NOMO-1 treated with DMSO at 0.1 percent for 48 hours (cell line): ENCODE results near the gene LIPC.

Experiments used
- DNase-seq: peaks from one replicate; lab custom pipeline; 2025; ENCODE audit not compliant: unreplicated experiment; lab: John Stamatoyannopoulos, UW

The LIPC gene

DNA sequence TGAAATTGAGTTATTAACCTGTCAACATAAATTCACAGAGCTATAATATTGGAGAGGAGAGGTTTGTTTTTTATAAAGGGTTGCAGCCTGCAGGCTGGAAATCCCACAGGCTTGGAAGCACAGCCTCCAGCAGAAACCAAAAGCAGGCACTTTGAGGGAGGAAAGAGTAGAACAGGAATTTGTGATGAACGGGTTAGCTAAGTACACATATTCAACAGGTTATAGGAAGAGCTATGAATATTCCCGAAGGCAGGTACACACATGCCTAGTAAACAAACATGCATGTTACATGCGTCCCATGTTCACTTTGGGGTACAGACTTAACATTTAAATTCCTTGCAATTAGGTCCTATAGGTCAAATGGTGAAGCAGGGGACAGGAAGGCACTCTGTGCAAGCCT lies 25.9 kb upstream of the LIPC start:
- DNase-seq, result no peak

DNA sequence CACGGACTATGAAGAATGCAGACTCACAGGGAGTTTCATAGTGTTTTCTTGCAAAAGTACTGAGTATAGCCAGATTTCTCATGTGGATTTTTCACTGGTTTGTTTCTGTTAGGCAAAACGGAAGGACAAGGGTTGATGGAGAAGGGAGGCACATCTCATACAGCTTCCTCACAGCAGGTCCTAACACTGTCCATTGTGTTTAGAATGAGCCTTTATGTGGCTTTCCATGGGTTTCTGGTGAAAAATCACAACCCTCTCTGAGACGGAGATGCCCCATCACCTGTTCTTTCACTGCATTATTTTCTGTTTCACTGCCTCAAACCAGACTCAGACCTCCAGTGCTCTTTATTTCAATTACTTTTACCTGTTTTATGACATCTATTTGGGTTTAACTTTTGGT lies 25.0 kb upstream of the LIPC start:
- no peak for DNase-seq

DNA sequence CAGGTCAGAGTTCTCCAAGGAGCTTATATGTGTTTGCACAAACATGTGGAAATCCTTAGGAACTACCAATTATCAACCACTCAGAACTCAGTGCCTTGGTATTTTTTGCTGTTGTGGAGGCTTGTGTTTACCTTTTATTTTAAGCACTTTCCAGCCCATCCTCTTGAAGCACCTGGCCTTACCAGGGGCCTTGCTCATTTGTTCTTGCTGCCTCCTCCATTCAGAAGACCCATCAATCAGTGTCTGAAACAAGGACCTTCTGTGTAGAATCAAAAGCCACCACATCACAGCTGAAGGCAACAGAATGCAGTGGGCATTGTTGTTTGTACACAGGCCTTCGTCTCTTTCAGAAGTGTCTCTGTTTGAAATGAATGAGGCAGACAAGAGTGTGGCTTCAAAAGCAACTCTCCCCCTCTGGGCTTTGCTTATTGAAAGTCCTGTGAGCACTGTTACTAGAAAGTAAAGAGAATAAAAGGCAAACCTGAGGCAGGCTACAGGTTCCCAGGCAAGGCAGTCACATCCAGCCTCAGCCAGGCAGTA lies 24.5 kb upstream of the LIPC start:
- no peak for DNase-seq

DNA sequence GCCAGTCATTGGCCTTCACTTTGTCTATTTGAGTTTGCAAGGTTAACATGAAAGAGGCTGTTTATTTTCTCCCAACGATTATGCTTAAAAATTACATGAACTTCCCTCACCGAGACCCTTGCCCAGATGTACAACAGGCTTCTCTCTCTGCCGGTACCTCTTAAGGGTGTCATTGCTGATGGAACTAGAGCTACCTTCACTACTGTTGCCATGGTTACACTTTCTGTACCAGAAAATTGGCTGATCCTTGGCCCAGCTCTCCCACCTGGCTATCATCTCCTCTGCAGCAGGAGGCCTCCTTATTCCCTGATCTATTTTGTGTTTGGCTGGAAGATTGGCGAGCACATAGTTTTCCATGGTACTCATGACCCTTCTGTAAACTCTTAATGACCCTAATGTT lies 24.0 kb upstream of the LIPC start:
- DNase-seq, result no peak

DNA sequence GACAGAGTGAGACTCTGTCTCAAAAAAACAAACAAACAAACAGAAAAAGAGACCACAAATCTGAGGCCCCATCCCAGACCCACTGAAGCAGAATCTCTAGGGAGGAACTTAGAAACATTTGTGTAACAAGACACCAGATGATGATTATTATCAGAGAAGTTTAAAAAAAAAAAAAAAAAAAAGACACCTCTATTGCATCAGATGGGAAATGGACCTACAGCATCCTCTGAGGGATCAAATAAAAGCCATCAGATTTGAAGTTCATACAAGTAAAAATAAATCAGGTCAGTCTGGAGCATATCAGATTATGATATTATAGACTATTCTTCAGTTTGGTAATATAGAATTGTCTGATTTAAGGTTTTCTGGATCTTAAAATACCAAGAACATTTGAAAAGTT lies 21.9 kb upstream of the LIPC start:
- no peak for DNase-seq

DNA sequence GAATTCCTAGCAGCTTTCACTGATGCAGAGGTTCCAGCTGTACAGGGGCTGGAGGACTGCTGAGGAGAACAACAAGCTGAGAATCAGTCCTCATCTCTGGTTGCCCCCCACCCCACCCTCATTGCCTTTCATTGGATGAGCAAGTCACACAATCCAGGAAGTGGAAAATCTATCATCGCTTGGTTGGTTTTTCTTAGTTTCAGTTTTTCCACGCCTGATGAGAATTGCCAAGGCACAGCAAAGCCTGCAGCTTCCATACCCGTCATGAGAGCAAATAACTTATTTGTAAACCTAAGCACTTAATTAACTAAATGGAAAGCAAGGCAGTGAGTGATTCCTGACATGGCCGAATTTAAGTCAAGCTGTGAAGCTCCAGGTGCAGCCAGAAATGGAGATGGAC lies 21.4 kb upstream of the LIPC start:
- peak; percentile 13 for DNase-seq

DNA sequence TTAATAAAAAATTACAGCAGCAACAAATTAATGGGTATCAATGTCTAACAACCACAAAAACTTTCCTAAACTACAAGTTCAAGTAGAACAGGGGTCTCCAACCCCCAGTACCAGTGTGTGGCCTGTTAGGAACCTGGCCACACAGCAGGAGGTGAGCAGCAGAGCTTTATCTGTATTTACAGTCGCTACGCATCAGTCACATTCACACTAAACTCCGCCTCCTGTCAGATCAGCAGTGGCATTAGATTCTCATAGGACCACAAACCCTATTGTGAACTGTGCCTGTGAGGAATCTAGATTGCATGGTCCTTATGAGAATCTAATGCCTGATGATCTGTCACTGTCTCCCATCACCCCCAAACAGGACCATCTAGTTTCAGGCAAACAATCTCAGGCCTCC lies 18.5 kb upstream of the LIPC start:
- no peak for DNase-seq

DNA sequence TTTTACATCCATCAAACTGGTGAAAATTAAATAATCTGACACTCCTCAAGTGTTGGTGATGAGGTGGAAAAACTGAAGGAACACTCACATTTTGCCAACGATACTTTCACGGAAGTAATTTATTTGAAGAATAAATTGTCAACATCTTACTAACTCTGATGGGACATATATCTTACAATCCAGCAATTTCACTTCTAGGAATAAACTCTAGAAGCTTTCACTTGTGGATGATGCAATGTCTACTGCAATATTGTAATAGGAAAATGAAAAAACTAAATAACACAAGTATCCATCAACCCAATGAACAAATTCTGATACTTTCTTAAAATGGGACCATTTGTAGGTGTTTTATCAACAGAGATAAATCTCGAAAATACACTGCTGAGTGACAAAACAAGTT lies 16.2 kb upstream of the LIPC start:
- no peak for DNase-seq

DNA sequence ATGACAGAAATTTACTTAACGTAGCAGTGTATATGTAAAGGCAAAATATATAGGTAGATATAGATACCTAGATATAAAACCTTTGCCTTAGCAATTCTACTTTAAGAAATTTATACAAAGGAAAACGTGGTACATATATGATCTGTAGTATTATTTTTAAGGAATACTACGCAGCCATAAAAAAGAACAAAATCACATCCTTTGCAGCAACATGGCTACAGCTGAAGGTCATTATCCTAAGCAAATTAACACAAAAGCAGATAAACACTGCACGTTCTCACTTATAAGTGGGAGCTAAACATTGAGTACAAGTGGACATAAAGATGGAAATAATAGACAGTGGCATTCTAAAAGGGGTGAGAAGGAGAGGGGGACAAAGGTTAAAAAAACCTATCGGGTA lies 14.8 kb upstream of the LIPC start:
- no peak for DNase-seq

DNA sequence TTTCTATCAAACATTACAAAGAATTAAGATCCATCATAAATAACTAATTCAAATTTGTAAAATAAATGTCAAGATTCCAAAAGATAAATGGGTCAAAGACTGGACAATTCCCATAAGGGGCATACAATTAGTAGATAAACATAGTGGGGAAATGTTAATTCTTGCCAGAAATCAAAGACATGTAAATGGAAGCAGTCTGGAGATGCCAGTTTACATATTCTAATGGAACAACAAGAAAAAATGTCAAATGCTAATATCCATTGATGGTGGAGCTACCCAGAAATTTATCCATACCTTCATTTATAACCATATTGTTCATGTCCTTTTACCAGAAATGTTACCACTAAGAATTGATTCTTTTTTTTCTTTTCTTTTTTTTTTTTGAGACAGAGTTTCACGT lies 13.7 kb upstream of the LIPC start:
- DNase-seq, result no peak

DNA sequence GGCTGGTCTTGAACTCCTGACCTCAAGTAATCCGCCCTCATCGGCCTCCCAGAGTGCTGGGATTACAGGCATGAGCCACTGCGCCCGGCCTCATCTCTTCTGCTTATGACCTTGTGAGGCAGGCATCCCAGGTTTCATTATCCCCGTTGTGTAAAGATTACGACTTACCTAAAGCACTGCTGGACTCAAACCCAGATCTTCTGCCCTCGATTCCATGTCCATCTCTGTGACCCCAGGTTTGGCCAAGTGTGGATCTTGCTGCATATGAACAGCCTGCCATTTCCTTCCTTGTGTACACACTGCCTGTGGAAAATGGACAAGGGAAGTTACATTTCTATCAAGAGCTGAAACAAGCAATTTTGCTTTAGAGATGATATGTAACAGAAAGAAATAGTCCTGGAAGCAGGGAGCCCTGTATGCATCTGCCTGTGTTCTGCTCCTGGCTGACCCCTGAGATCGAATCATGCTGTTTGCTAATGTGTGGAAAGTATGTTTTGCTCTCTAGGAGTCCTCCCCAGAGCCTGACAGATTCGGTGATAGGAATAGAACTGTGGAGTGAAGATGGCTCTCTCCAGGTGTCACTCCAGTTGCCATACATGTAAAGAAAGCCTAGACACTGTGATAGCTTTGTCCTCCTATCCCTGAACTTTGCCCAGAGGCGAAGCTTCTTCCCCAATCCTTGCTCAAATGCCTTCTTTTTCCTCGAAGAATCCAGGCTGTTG lies 11.8 kb upstream of the LIPC start:
- no peak for DNase-seq

DNA sequence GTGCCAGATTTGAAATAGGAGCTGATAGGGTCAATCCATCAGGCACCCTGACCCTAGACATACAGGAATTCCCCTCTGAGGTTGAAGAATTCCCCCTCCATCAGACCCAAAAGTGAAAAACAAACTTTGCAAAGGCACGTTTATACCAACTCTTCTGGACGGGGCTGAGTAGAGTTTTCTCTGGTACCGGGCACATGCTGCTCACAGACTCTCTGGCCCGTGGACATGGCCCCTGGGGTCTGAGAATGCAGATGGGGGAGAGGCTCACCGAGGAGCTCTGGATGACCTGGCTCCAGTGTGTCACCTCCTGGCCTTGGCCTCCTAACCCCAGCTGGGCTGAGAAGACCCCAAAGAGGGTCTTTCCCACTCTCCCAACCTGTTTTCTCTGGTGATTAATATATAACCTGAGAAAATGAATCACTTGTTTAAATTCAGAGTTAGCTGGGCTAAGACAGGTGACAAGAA lies 11.2 kb upstream of the LIPC start:
- DNase-seq, result no peak

DNA sequence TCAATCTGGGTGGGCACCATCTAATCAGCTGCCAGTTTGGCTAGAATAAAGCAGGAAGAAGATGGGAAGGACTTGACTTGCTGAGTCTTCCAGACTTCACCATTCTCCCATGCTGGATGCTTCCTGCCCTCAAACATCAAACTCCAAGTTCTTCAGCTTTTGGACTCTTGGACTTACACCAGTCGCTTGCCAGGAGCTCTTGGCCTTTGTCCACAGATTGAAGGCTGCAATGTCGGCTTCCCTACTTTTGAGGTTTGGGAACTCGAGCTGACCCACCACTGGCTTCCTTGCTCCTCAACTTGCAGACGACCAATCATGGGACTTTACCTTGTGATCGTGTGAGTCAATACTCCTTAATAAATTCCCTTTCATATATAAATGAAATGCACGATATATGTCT lies 8.6 kb upstream of the LIPC start:
- no peak for DNase-seq

DNA sequence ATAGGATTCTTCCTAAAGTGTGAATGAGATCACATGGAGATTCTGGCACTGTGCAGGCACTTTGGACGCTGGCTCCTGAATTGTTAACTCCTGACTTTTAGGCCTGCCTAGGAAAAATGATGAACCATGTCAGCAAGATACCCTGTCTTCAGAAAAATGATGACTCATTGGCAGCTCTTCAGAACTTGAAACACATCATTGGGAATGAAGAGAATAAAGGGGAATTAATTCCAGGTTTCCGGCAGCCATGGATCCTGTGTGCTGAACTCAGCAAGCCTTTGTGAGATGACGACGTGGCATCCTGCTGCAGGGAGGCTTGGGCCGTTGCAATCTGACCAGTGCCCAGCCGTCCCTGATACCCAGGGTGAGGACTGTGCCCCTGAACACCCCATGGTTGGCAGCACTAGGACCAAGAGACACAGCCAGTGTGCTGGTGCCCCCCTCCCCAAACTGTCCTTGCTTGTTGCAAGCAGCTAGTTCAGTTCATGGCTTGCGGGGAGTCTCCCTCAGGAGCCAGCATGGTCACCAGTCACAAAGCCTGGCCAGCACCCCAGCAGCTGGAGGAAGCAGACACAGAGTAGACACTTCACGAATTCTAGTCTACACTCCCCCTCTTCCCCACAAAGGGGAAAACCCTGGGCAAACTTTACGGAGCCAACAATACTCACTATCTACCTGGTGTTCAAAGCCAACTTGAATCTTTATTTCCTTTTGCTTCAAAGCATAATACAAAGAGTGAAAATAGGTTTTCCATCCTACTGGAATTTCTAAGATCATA lies 7.8 kb upstream of the LIPC start:
- DNase-seq, result no peak

DNA sequence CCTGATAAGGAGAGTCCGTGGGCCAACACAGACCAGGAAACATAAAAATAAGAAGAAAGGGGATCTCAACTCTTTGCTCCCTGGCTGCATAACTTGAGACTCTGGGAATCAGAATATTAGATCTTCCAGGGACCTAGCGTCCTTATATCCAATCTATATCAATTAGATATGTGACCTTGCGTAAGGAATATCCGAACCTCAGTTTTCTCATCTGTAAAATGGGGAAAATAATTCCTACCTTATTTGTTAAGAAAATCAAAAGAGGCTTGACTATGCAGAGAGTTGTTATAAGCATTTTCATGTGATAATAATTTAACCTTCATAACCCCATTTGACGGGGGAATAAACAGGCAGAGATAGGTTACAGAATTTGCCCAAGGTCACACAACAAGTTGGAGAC lies 7.1 kb upstream of the LIPC start:
- no peak for DNase-seq

DNA sequence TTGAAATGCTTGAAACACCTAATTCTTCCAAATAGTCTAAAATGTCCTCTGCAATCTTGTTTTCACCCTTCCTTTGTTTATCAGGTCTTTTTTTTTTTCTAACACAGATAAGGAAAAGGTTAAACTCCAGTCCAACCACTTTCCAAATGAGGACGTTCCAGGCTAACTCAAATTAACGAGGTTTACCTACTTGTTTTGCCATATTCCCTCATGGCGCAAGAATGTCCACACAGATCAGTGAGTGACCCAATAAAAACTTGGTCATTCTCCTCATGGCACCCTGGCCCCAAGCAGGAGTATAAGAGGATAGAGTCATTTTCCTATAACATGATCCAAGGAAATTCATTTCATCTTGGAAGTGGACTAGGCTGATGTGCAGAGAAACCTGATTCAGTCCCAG lies 6.6 kb upstream of the LIPC start:
- DNase-seq, result no peak

DNA sequence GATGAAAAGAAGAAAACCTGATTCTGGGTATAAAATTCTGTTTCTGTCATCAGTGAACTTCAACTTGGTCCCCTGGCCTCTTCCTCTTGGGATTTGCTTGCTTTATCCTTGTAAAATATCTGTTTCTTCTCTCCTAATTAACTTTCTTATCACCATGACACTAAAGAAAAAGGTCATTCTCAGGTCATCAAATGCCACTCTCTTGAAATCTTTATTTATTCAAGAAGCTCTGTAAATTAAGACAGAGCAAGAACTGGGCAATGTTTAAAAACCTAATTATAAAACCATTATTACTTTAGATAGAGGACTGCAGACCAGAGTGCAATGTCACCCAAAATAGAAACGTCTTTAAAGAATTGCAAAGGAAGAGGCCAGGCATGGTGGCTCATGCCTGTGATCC lies 6.0 kb upstream of the LIPC start:
- DNase-seq, result no peak

DNA sequence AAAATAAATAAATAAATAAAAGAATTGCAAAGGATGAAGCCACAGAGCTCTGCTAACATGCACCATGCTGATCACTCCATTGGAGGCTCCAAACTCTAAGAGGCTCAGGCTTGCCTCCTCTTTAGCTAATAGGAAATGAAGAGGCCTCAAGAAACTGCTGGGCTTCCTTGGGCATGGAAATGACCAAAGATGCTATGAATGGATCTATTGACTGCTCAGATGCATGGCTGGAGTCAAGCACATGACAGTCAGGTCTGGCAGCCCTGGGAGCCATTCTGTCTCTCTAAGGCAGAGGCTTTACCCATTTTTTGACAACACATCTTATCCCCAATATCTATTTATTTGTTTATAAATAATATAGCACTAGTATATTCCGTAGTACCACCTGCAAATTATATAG lies 5.3 kb upstream of the LIPC start:
- no peak for DNase-seq

DNA sequence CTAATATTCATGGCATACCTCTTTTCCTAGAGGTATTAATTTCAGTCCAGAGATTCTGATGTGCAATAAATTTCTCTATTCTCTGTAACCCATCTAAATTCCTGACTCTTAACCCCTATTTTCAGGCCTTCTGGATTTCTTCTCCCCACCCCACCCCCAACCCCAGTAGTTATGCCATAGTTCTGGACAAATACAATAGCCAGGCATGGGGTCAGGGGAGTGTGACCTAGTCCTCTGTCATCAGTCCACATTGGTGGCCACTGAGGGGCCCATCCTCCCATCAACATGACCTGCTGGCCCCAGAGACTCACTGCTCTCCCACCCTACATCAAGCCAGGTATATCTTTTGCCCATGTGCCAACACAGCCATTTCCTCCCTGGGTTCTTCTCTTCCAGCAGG lies 3.8 kb upstream of the LIPC start:
- DNase-seq, result no peak

DNA sequence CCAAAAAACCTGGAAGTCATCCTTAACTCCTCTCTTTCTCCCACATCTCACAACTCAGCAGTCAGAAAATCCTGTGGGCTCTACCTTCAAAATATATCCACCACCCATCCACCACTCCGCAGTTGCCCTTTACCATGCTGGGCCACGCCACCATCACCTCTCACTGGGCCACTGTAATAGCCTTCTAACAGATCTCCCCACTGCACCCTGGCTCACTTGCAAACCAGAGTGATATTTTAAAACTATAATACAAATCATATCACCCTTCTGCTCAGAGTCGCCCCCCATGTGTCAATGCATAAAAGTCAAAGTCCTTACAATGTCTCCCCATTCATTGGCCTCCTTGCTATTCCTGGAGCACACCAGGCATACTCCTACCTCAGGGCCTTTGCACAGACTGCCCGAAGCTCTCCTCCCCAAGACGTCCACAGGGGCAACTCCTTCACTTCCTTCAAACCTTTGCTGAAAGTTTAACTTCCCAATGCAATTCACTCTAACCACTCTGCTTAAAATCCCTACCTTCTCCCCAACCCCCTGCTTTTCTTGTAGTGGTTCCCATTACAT lies 1.5 kb upstream of the LIPC start:
- DNase-seq, result no peak

DNA sequence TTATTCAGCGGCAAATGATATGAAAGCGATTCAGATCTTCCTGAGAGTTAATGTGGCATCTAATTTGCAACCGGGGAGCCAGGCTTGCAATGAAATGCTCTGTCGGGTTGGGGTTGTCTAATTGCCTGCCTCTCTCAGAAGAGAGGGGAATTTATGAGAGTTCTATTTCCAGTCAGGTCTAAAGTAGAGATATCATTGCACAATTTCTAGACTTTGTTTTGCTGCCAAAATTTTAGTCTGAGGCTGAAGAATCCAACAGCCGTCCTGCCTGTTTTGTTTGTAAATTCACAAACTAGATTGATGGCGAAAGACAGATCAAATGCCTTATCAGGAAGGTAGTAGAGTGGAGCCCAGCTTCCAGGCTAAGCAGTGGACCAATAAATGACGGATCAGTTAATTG lies 610 bp downstream of the LIPC start:
- DNase-seq, result no peak
